ENCODE data around the gene GIMAP7. TPM values are rescaled to one million over a fixed set of nuclear protein-coding genes. Genes with fewer than 3 reads are reported as not detected.

Gene GIMAP7
- total and polyA plus RNA-seq, 2 experiments from 2014 or later: not detected

DNA sequence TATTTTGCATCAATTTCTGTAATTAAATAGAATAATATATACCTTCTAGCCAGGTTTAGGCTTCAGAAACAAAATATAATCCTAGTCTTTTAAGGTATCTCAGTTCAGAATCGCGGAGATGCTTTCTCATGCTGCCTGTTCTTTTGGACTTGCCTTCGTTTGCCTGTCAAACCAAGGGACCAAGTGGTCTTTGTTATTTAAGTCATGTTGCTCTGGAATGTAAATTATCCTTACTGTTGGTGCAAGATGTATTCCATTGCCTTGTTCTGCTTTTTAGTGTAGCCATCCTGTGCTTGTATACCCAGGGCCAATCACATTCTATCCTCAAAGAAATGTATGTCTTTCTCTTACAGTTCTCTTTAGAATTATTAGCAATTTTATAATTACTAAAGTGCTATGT is 51.5 kb downstream of the GIMAP7 start:
- 2 to 3% methylated on average over 3 of the region's 3 CpGs for WGBS, 2 experiments (ENCODE audit: low coverage in 1 of 2, low lambda C conversion rate in 2 of 2, missing lambda C conversion rate in 2 of 2)
- no peaks in the 10 kb centered on the region for H3K79me2 ChIP-seq (ENCODE audit: insufficient read depth)
- in situ Hi-C loops (cut with MboI): no loop called here
- H3K9ac ChIP-seq: no peak overlapping the region
- H3F3A ChIP-seq (ENCODE audit: insufficient read depth): no peaks in the 10 kb centered on the region
- TF ChIP-seq EZH2phosphoT487 (IDR thresholded peaks at IDR 0.05; ENCODE audit: insufficient read depth, low read depth) (no peak), EZH2 (IDR thresholded peaks at IDR 0.05; ENCODE audit: insufficient read depth, poor library complexity, severe bottlenecking) (no peak)
- H3K4me1 ChIP-seq (ENCODE audit: insufficient read depth): no peaks in the 10 kb centered on the region
- no peaks in the 10 kb centered on the region for H3K36me3 ChIP-seq (ENCODE audit: low read depth)
- H3K9me2 ChIP-seq (ENCODE audit: insufficient read depth): no peaks in the 10 kb centered on the region
- H3K4me3 ChIP-seq: no peak overlapping the region
- no peak overlapping the region for H3K4me2 ChIP-seq (ENCODE audit: unreplicated experiment)
- no peaks in the 10 kb centered on the region for H3K27me3 ChIP-seq (replicated peaks; ENCODE audit: insufficient read depth)
- DNase-seq: no peak
- H3K27ac ChIP-seq: no peak overlapping the region
- no peak overlapping the region for H2AFZ ChIP-seq
- no peaks in the 10 kb centered on the region for H4K20me1 ChIP-seq (ENCODE audit: insufficient read depth)
- H3K9me3 ChIP-seq (ENCODE audit: low read depth): no peaks in the 10 kb centered on the region

DNA sequence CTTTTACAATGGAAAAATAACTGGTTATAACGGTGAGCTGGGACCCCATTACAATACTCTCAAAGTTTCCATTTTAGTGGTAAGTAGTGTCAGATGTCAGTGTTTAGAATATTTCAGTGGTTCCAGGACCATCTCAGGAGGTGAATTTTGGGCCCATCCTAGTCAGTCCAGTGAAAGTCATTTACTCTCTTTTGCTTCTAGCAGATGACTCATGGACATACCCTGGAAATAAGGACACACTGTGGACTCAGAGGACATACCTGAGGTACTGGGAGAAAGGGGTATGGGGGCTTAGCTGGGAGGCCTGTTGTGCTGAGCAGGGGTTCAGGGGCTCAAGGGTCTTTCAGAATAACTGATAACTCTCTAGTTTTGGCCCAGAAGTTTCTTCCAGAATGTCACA is 51.9 kb downstream of the GIMAP7 start:
- H3K79me2 ChIP-seq (ENCODE audit: insufficient read depth): no peaks in the 10 kb centered on the region
- H2AFZ ChIP-seq: no peak overlapping the region
- no peak overlapping the region for H3K4me2 ChIP-seq (ENCODE audit: unreplicated experiment)
- no peaks in the 10 kb centered on the region for H3K4me1 ChIP-seq (ENCODE audit: insufficient read depth)
- in situ Hi-C loops (cut with MboI): no loop called here
- no peak overlapping the region for H3K4me3 ChIP-seq
- H3K9me2 ChIP-seq (ENCODE audit: insufficient read depth): no peaks in the 10 kb centered on the region
- no peaks in the 10 kb centered on the region for H3F3A ChIP-seq (ENCODE audit: insufficient read depth)
- no peak for TF ChIP-seq EZH2 (IDR thresholded peaks at IDR 0.05; ENCODE audit: insufficient read depth, poor library complexity, severe bottlenecking)
- TF ChIP-seq EZH2phosphoT487 (IDR thresholded peaks at IDR 0.05; ENCODE audit: insufficient read depth, low read depth): no peak
- no peaks in the 10 kb centered on the region for H3K9me3 ChIP-seq (ENCODE audit: low read depth)
- no peaks in the 10 kb centered on the region for H4K20me1 ChIP-seq (ENCODE audit: insufficient read depth)
- H3K36me3 ChIP-seq (ENCODE audit: low read depth): no peaks in the 10 kb centered on the region
- H3K27ac ChIP-seq: no peak overlapping the region
- H3K27me3 ChIP-seq (replicated peaks; ENCODE audit: insufficient read depth): no peaks in the 10 kb centered on the region
- no peak overlapping the region for H3K9ac ChIP-seq
- 23% methylated on average over 1 of the region's 1 CpG for WGBS, 2 experiments (ENCODE audit: low coverage in 1 of 2, low lambda C conversion rate in 2 of 2, missing lambda C conversion rate in 2 of 2)
- DNase-seq: no peak

DNA sequence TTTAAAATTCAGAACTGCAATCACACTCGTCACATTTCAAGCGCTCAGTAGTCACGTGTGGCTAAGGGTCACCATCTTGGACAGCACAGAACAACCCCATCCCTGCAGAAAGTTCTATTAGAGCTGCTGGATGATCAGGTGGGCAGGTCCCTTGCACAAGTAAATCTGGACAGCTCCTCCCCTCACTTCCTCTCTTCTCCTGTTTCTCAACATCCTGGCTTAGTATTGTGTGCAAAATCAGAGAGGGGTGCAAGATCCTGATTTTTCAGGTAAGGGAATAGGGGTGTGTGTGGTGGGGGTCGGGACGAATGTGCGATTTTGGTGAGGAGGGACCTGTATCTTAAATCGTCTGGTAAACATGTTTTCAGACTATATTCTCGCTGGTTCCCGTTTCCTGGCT is 52.5 kb downstream of the GIMAP7 start, which contains the start of gene GIMAP4:
TSS of gene GIMAP4 (plus strand) at position 222 of the 400 bp plus-strand sequence. CDS start 2,512 bp downstream, outside the sequence.
- 19 to 27% methylated on average over 9 of the region's 9 CpGs for WGBS, 2 experiments (ENCODE audit: low coverage in 1 of 2, low lambda C conversion rate in 2 of 2, missing lambda C conversion rate in 2 of 2)
- no peak for DNase-seq
- Histone ChIP-seq H3K9me2 (ENCODE audit: insufficient read depth) (no peaks in the 10 kb centered on the region), H3K4me1 (ENCODE audit: insufficient read depth) (no peaks in the 10 kb centered on the region), H3K79me2 (ENCODE audit: insufficient read depth) (no peaks in the 10 kb centered on the region), H3K9ac (no peak within 1 kb of the TSS), H3F3A (ENCODE audit: insufficient read depth) (no peaks in the 10 kb centered on the region), H3K36me3 (ENCODE audit: low read depth) (no peaks in the 10 kb centered on the region), H3K9me3 (ENCODE audit: low read depth) (no peaks in the 10 kb centered on the region), H4K20me1 (ENCODE audit: insufficient read depth) (no peaks in the 10 kb centered on the region), H3K27me3 (replicated peaks; ENCODE audit: insufficient read depth) (no peaks in the 10 kb centered on the region), H2AFZ (no peak within 1 kb of the TSS), H3K4me2 (ENCODE audit: unreplicated experiment) (no peak within 1 kb of the TSS), H3K4me3 (no peak within 1 kb of the TSS), H3K27ac (no peak within 1 kb of the TSS)
- TF ChIP-seq EZH2 (IDR thresholded peaks at IDR 0.05; ENCODE audit: insufficient read depth, poor library complexity, severe bottlenecking) (no peak), EZH2phosphoT487 (IDR thresholded peaks at IDR 0.05; ENCODE audit: insufficient read depth, low read depth) (no peak)
- in situ Hi-C loops (cut with MboI): no loop called here

DNA sequence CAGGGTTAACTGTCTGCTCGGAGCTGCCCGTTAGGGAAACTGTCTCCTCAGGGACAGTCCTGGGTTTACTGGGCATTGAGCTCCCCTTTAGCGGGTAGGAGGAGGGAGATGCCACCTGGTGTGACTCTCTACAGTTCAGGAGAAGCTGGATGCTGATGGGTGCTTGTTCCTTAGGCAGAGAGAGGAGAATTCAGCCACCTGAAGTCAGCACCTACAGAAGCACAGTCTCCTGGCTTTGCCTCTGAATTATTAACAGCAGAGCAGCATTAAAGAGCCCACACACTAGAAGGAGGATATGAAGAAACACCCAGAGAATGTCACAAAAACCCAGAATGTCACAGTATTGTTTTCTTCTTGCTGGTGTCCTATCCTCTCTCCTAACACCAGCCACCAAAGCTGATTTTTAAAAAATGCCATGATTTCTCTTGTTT is 53.2 kb downstream of the GIMAP7 start:
- DNase-seq: no peak
- no peak overlapping the region for H3K9ac ChIP-seq
- TF ChIP-seq EZH2 (IDR thresholded peaks at IDR 0.05; ENCODE audit: insufficient read depth, poor library complexity, severe bottlenecking): no peak
- in situ Hi-C loops (cut with MboI): no loop called here
- WGBS, 2 experiments (ENCODE audit: low coverage in 1 of 2, low lambda C conversion rate in 2 of 2, missing lambda C conversion rate in 2 of 2): 17 to 28% methylated on average over 3 of the region's 3 CpGs
- H3K4me1 ChIP-seq (ENCODE audit: insufficient read depth): no peaks in the 10 kb centered on the region
- no peak overlapping the region for H3K4me3 ChIP-seq
- H3K27ac ChIP-seq: no peak overlapping the region
- no peaks in the 10 kb centered on the region for H4K20me1 ChIP-seq (ENCODE audit: insufficient read depth)
- no peak overlapping the region for H3K4me2 ChIP-seq (ENCODE audit: unreplicated experiment)
- no peaks in the 10 kb centered on the region for H3K79me2 ChIP-seq (ENCODE audit: insufficient read depth)
- no peaks in the 10 kb centered on the region for H3K9me2 ChIP-seq (ENCODE audit: insufficient read depth)
- no peaks in the 10 kb centered on the region for H3K27me3 ChIP-seq (replicated peaks; ENCODE audit: insufficient read depth)
- no peaks in the 10 kb centered on the region for H3K9me3 ChIP-seq (ENCODE audit: low read depth)
- no peaks in the 10 kb centered on the region for H3K36me3 ChIP-seq (ENCODE audit: low read depth)
- no peak overlapping the region for H2AFZ ChIP-seq
- no peaks in the 10 kb centered on the region for H3F3A ChIP-seq (ENCODE audit: insufficient read depth)

DNA sequence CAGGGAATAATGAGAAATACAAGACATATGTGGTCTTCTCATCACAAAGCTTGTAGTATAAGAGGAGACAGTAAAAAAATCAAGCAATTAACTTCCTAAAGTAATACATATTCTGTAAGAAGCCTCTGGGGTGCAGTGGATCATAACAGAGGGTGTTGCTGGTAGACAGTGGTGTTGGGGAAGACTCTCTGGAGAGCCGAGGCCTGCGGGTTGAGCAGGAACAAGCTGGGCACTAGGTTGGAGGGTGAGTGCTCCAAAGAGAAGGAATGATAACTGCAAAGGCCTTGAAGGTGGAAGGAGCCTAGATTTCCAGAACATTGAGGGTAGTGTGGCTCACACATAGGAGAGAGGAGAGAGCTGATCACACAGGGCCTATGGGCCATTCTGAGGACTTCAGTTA is 54.0 kb downstream of the GIMAP7 start:
- Histone ChIP-seq H4K20me1 (ENCODE audit: insufficient read depth) (no peaks in the 10 kb centered on the region), H3K4me2 (ENCODE audit: unreplicated experiment) (no peak overlapping the region), H2AFZ (no peak overlapping the region), H3K27ac (no peak overlapping the region), H3K36me3 (ENCODE audit: low read depth) (no peaks in the 10 kb centered on the region), H3K27me3 (replicated peaks; ENCODE audit: insufficient read depth) (no peaks in the 10 kb centered on the region), H3K9me3 (ENCODE audit: low read depth) (no peaks in the 10 kb centered on the region), H3F3A (ENCODE audit: insufficient read depth) (no peaks in the 10 kb centered on the region), H3K9ac (no peak overlapping the region), H3K9me2 (ENCODE audit: insufficient read depth) (no peaks in the 10 kb centered on the region), H3K4me3 (no peak overlapping the region), H3K4me1 (ENCODE audit: insufficient read depth) (no peaks in the 10 kb centered on the region), H3K79me2 (ENCODE audit: insufficient read depth) (no peaks in the 10 kb centered on the region)
- TF ChIP-seq EZH2phosphoT487 (IDR thresholded peaks at IDR 0.05; ENCODE audit: insufficient read depth, low read depth) (no peak), EZH2 (IDR thresholded peaks at IDR 0.05; ENCODE audit: insufficient read depth, poor library complexity, severe bottlenecking) (no peak)
- DNase-seq: no peak
- 11 to 21% methylated on average over 2 of the region's 2 CpGs for WGBS, 2 experiments (ENCODE audit: low coverage in 1 of 2, low lambda C conversion rate in 2 of 2, missing lambda C conversion rate in 2 of 2)
- in situ Hi-C loops (cut with MboI): no loop called here

Data from GM23248 (cell line).